ENCODE data around the gene AK1. TPM values are rescaled to one million over a fixed set of nuclear protein-coding genes. Genes with fewer than 3 reads are reported as not detected.
"Not testable (repeated sequence)": the region's sequence is repeated elsewhere in the genome, so short reads cannot be mapped to it uniquely, and the experiment has no call there.

The AK1 gene
- polyA plus RNA-seq, 2 donors, result 51.7 to 68.4 TPM

- 97 to 99% methylated on average over 4 of the region's 4 CpGs for WGBS, 2 donors
- not testable (repeated sequence) for H3K27me3 ChIP-seq (ENCODE audit: control insufficient read depth in 1 of 2, insufficient read depth in 2 of 2, low read length in 2 of 2); H3K27ac ChIP-seq (ENCODE audit: low read depth in 2 of 2, low read length in 1 of 2); H3K4me1 ChIP-seq (ENCODE audit: control insufficient read depth in 2 of 2, insufficient read depth in 2 of 2, low read length in 1 of 2); H3K36me3 ChIP-seq (ENCODE audit: control insufficient read depth in 2 of 2, insufficient read depth in 2 of 2, low read length in 1 of 2); H3K9me3 ChIP-seq (ENCODE audit: control insufficient read depth in 2 of 2, insufficient read depth in 1 of 2, low read depth in 1 of 2, low read length in 1 of 2); H3K4me3 ChIP-seq (ENCODE audit: low read depth in 1 of 2, low read length in 2 of 2)
Observed at GRCh38 chr9:127845619-127846018, 31.9 kb downstream of the AK1 start.

- no peaks in the 10 kb centered on the region for H3K27me3 ChIP-seq (ENCODE audit: control insufficient read depth in 1 of 2, insufficient read depth in 2 of 2, low read length in 2 of 2)
- H3K27ac ChIP-seq (ENCODE audit: low read depth in 2 of 2, low read length in 1 of 2), result peak overlapping the region in 1 of 2 donors; percentile 45
- 72 to 78% methylated on average over 16 of the region's 16 CpGs for WGBS, 2 donors
- H3K36me3 ChIP-seq (ENCODE audit: control insufficient read depth in 2 of 2, insufficient read depth in 2 of 2, low read length in 1 of 2), result no peaks in the 10 kb centered on the region
- peaks cover 0 to 6% of the 10 kb centered on the region in 2 donors for H3K9me3 ChIP-seq (ENCODE audit: control insufficient read depth in 2 of 2, insufficient read depth in 1 of 2, low read depth in 1 of 2, low read length in 1 of 2)
- no peak overlapping the region for H3K4me3 ChIP-seq (ENCODE audit: low read depth in 1 of 2, low read length in 2 of 2)
- H3K4me1 ChIP-seq (ENCODE audit: control insufficient read depth in 2 of 2, insufficient read depth in 2 of 2, low read length in 1 of 2), result peaks cover 2 to 4% of the 10 kb centered on the region in 2 donors
Observed at GRCh38 chr9:127844821-127845359, 32.6 kb downstream of the AK1 start.

DNA sequence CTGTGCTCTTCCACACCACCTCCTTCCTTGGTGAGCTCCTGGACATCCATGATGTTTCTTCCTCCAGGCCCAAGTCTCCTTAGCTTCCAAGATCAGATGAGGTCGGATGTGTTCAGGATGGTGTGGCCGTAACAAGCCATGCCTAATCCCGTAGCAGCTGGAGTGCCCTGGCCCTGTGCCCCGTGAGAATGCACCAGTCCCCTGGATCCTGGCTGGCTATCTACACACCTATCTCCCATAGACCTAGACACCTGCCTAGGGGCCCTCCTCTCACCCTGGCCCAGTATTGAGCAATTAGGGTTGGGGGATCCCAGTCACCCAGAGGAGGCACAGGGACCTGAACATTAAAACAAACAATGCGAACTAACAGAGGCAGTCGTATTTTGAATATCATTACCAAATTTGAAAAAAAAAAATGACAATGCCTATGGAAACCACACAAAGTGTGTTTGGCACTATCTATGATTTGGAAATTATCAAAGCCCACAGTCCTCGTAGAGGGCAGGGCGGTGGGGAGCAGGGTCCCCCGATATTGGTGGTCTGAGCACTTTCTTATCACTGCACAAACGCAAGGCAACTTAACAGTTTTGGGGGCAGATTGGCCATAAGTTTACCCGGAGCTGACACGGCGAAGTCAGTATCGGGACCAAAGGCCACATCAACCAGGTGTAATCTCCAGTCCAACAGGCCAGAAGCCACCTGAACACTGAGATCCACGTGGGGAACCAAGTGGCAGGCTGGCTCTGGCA lies 36.2 kb downstream of the AK1 start:
- Histone ChIP-seq H3K4me1 (ENCODE audit: control insufficient read depth in 2 of 2, insufficient read depth in 2 of 2, low read length in 1 of 2) (peaks cover 2 to 13% of the 10 kb centered on the region in 2 donors), H3K4me3 (ENCODE audit: low read depth in 1 of 2, low read length in 2 of 2) (no peak overlapping the region), H3K27me3 (ENCODE audit: control insufficient read depth in 1 of 2, insufficient read depth in 2 of 2, low read length in 2 of 2) (no peaks in the 10 kb centered on the region), H3K27ac (ENCODE audit: low read depth in 2 of 2, low read length in 1 of 2) (peak overlapping the region in 1 of 2 donors; percentile 24), H3K36me3 (ENCODE audit: control insufficient read depth in 2 of 2, insufficient read depth in 2 of 2, low read length in 1 of 2) (no peaks in the 10 kb centered on the region), H3K9me3 (ENCODE audit: control insufficient read depth in 2 of 2, insufficient read depth in 1 of 2, low read depth in 1 of 2, low read length in 1 of 2) (no peaks in the 10 kb centered on the region)
- WGBS, 2 donors, result 79 to 80% methylated on average over 15 of the region's 15 CpGs

DNA sequence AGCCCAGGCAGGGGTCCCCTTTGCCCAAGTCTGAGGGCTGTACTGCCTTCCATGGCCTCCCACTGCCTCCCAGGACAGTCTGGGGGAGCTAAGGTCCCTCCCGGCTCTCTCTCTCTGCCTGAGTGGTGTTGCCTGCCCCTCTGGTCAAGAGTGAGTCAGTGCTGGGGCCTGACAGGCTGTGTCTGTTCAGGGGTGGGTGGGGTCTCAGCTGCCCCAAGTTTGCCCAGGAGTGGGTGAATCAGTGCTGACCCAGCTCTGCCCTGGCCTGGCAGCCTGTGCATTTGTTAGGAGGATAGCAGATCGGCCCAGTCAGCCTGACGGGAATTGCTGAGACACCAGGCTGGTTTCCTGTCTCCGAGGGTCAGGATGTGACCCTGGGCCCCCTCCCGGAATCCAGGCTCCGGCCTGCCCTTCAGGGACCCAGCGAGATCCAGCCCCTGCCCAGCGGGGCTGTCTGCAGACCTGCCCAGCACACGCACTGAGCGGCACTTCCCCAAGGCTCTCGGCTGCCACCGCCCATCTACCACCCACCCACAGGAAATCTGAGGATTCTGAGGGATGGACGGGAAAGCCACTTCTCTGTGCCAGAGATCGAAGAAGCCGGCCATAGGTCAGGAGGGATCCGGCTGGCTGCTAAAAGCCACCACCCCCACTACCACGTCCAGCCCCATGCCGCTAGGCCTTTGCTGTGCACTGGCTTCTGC lies 38.9 kb downstream of the AK1 start:
- Histone ChIP-seq H3K27me3 (ENCODE audit: control insufficient read depth in 1 of 2, insufficient read depth in 2 of 2, low read length in 2 of 2) (no peaks in the 10 kb centered on the region), H3K4me1 (ENCODE audit: control insufficient read depth in 2 of 2, insufficient read depth in 2 of 2, low read length in 1 of 2) (peaks cover 0 to 15% of the 10 kb centered on the region in 2 donors), H3K27ac (ENCODE audit: low read depth in 2 of 2, low read length in 1 of 2) (peak overlapping the region; percentile 77 to 87), H3K36me3 (ENCODE audit: control insufficient read depth in 2 of 2, insufficient read depth in 2 of 2, low read length in 1 of 2) (no peaks in the 10 kb centered on the region), H3K9me3 (ENCODE audit: control insufficient read depth in 2 of 2, insufficient read depth in 1 of 2, low read depth in 1 of 2, low read length in 1 of 2) (no peaks in the 10 kb centered on the region), H3K4me3 (ENCODE audit: low read depth in 1 of 2, low read length in 2 of 2) (no peak overlapping the region)
- WGBS, 2 donors, result 59 to 73% methylated on average over 16 to 18 of the region's 18 CpGs

GRCh38 chr9:127837346-127837745 lies 40.1 kb downstream of the AK1 start:
- no peaks in the 10 kb centered on the region for H3K36me3 ChIP-seq (ENCODE audit: control insufficient read depth in 2 of 2, insufficient read depth in 2 of 2, low read length in 1 of 2)
- no peaks in the 10 kb centered on the region for H3K27me3 ChIP-seq (ENCODE audit: control insufficient read depth in 1 of 2, insufficient read depth in 2 of 2, low read length in 2 of 2)
- peaks cover 0 to 15% of the 10 kb centered on the region in 2 donors for H3K4me1 ChIP-seq (ENCODE audit: control insufficient read depth in 2 of 2, insufficient read depth in 2 of 2, low read length in 1 of 2)
- H3K9me3 ChIP-seq (ENCODE audit: control insufficient read depth in 2 of 2, insufficient read depth in 1 of 2, low read depth in 1 of 2, low read length in 1 of 2), result no peaks in the 10 kb centered on the region
- peak overlapping the region; percentile 52 to 53 for H3K27ac ChIP-seq (ENCODE audit: low read depth in 2 of 2, low read length in 1 of 2)
- WGBS, 2 donors, result 63 to 64% methylated on average over 4 of the region's 4 CpGs
- H3K4me3 ChIP-seq (ENCODE audit: low read depth in 1 of 2, low read length in 2 of 2), result no peak overlapping the region

DNA sequence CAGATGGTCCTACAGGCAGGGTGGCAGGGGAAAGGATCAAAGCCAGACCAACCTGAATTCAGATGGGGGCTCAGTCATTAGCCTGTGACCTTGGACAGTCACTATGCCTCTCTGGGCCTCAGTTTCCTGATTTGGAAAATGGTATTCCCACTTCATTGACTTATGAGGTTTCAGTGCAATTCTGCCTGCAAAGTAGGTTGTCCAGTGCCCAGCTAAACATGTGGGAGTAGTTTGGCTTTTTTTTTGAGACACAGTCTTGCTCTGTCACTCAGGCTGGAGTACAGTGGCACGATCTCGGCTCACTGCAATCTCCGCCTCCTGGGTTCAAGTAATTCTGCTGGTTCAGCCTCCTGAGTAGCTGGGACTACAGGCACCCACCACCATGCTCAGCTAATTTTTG lies 40.9 kb downstream of the AK1 start:
- 82 to 90% methylated on average over 3 of the region's 3 CpGs for WGBS, 2 donors
- Histone ChIP-seq H3K4me1 (ENCODE audit: control insufficient read depth in 2 of 2, insufficient read depth in 2 of 2, low read length in 1 of 2) (peaks cover 0 to 15% of the 10 kb centered on the region in 2 donors), H3K27ac (ENCODE audit: low read depth in 2 of 2, low read length in 1 of 2) (peak overlapping the region; percentile 72 to 75)
- not testable (repeated sequence) for H3K27me3 ChIP-seq (ENCODE audit: control insufficient read depth in 1 of 2, insufficient read depth in 2 of 2, low read length in 2 of 2); H3K36me3 ChIP-seq (ENCODE audit: control insufficient read depth in 2 of 2, insufficient read depth in 2 of 2, low read length in 1 of 2); H3K4me3 ChIP-seq (ENCODE audit: low read depth in 1 of 2, low read length in 2 of 2); H3K9me3 ChIP-seq (ENCODE audit: control insufficient read depth in 2 of 2, insufficient read depth in 1 of 2, low read depth in 1 of 2, low read length in 1 of 2)

- Histone ChIP-seq H3K9me3 (ENCODE audit: control insufficient read depth in 2 of 2, insufficient read depth in 1 of 2, low read depth in 1 of 2, low read length in 1 of 2) (no peaks in the 10 kb centered on the region), H3K27ac (ENCODE audit: low read depth in 2 of 2, low read length in 1 of 2) (peak overlapping the region; percentile 75 to 77), H3K27me3 (ENCODE audit: control insufficient read depth in 1 of 2, insufficient read depth in 2 of 2, low read length in 2 of 2) (no peaks in the 10 kb centered on the region), H3K4me3 (ENCODE audit: low read depth in 1 of 2, low read length in 2 of 2) (no peak overlapping the region), H3K4me1 (ENCODE audit: control insufficient read depth in 2 of 2, insufficient read depth in 2 of 2, low read length in 1 of 2) (peaks cover 0 to 15% of the 10 kb centered on the region in 2 donors), H3K36me3 (ENCODE audit: control insufficient read depth in 2 of 2, insufficient read depth in 2 of 2, low read length in 1 of 2) (no peaks in the 10 kb centered on the region)
- WGBS, 2 donors, result 56 to 58% methylated on average over 17 of the region's 17 CpGs
Observed at GRCh38 chr9:127835991-127836516, 41.4 kb downstream of the AK1 start.

DNA sequence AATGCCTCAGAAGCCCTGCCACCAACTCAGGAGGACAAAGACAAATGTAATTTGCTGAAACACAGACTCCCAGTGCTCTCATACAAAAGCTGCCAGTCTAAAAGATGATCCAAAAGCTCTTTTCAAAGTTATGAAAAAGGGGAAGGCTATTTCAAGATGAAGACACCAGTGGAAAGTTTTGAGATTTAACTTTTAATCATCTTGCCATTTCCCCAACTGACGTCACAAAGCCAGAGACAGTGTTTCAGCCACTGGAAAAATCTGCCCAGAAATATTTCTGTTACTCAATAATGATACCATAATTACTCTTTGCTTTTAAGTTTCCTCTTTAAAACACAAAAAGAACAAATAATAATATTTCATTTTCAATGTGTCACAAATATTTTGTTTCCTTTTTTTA lies 43.9 kb downstream of the AK1 start:
- H3K4me1 ChIP-seq (ENCODE audit: control insufficient read depth in 2 of 2, insufficient read depth in 2 of 2, low read length in 1 of 2), result peaks cover 0 to 12% of the 10 kb centered on the region in 2 donors

DNA sequence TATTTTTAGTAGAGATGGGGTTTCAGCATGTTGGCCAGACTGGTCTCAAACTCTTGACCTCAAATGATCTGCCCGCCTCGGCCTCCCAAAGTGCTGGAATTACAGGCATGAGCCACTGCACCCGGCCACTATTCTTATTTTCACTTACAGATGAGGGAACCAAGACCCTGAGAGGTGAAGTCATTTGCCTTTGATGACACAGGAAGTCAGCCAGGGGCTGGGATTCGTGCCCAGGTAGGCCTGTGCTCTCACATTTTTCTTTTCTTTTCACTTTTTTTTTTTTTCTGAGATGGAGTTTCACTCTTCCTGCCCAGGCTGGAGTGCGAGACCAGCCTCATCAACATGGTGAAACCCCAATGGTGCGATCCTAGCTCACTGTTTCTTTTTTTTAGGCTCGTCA lies 45.2 kb downstream of the AK1 start:
- no peaks in the 10 kb centered on the region for H3K36me3 ChIP-seq (ENCODE audit: control insufficient read depth in 2 of 2, insufficient read depth in 2 of 2, low read length in 1 of 2)
- no peak overlapping the region for H3K4me3 ChIP-seq (ENCODE audit: low read depth in 1 of 2, low read length in 2 of 2)
- no peaks in the 10 kb centered on the region for H3K27me3 ChIP-seq (ENCODE audit: control insufficient read depth in 1 of 2, insufficient read depth in 2 of 2, low read length in 2 of 2)
- 59 to 63% methylated on average over 7 of the region's 7 CpGs for WGBS, 2 donors
- H3K27ac ChIP-seq (ENCODE audit: low read depth in 2 of 2, low read length in 1 of 2), result no peak overlapping the region
- H3K4me1 ChIP-seq (ENCODE audit: control insufficient read depth in 2 of 2, insufficient read depth in 2 of 2, low read length in 1 of 2), result peaks cover 4 to 10% of the 10 kb centered on the region in 2 donors
- no peaks in the 10 kb centered on the region for H3K9me3 ChIP-seq (ENCODE audit: control insufficient read depth in 2 of 2, insufficient read depth in 1 of 2, low read depth in 1 of 2, low read length in 1 of 2)

More for the DNA sequence above, 43.9 kb downstream of the AK1 start:
- H3K27me3 ChIP-seq (ENCODE audit: control insufficient read depth in 1 of 2, insufficient read depth in 2 of 2, low read length in 2 of 2), result no peaks in the 10 kb centered on the region
- peak overlapping the region; percentile 15 to 34 for H3K27ac ChIP-seq (ENCODE audit: low read depth in 2 of 2, low read length in 1 of 2)
- 30 to 40% methylated on average over 1 of the region's 1 CpG for WGBS, 2 donors
- H3K36me3 ChIP-seq (ENCODE audit: control insufficient read depth in 2 of 2, insufficient read depth in 2 of 2, low read length in 1 of 2), result no peaks in the 10 kb centered on the region
- H3K9me3 ChIP-seq (ENCODE audit: control insufficient read depth in 2 of 2, insufficient read depth in 1 of 2, low read depth in 1 of 2, low read length in 1 of 2), result no peaks in the 10 kb centered on the region
- no peak overlapping the region for H3K4me3 ChIP-seq (ENCODE audit: low read depth in 1 of 2, low read length in 2 of 2)
